Endodermal cell (in vitro differentiated cells): Measurements from ENCODE around the gene ZNF407. TPM values are rescaled to one million over a fixed set of nuclear protein-coding genes. Genes with fewer than 3 reads are reported as not detected.

Experiments used
- DNase-seq: peaks from one replicate; pipeline ENCODE4 v3.0.0-alpha.2; 2017
- H3K27ac ChIP-seq: 2 replicates; pipeline ENCODE4 v1.5.1; 2013; ENCODE audit warnings: mild to moderate bottlenecking, low read depth, low read length, moderate library complexity
- H3K27me3 ChIP-seq: 2 replicates; pipeline ENCODE4 v1.6.1; 2013; ENCODE audit warnings: mild to moderate bottlenecking, low read length, moderate library complexity; ENCODE audit not compliant: insufficient read depth, control insufficient read depth, poor library complexity, severe bottlenecking
- H3K36me3 ChIP-seq: 2 replicates; pipeline ENCODE4 v1.7.0; 2013; ENCODE audit warnings: mild to moderate bottlenecking, low read length, moderate library complexity; ENCODE audit not compliant: control insufficient read depth, insufficient read depth
- H3K4me1 ChIP-seq: one replicate; pipeline ENCODE4 v1.7.0; 2013; ENCODE audit warnings: low read length; ENCODE audit not compliant: control insufficient read depth, insufficient read depth
- H3K4me3 ChIP-seq: 2 replicates; pipeline ENCODE4 v1.5.1; 2013; ENCODE audit warnings: mild to moderate bottlenecking, low read length, moderate library complexity
- H3K9ac ChIP-seq: 2 replicates; pipeline ENCODE4 v1.6.1; 2013; ENCODE audit warnings: mild to moderate bottlenecking, low read length, moderate library complexity; ENCODE audit not compliant: poor library complexity, severe bottlenecking; ENCODE audit errors: extremely low read depth
- H3K9me3 ChIP-seq: 2 replicates; pipeline ENCODE4 v1.6.1; 2013; ENCODE audit warnings: mild to moderate bottlenecking, low read length, moderate library complexity; ENCODE audit not compliant: control insufficient read depth
- H3K27ac Mint-ChIP-seq: 2 replicates; pipeline ENCODE4 v1.8.0; 2020; ENCODE audit warnings: mixed read lengths
- H3K27me3 Mint-ChIP-seq: 2 replicates; pipeline ENCODE4 v1.8.0; 2021; ENCODE audit warnings: mild to moderate bottlenecking, mixed read lengths; ENCODE audit not compliant: insufficient read depth
- H3K36me3 Mint-ChIP-seq: 2 replicates; pipeline ENCODE4 v1.8.0; 2020; ENCODE audit warnings: low read depth, mixed read lengths
- H3K4me1 Mint-ChIP-seq: 2 replicates; pipeline ENCODE4 v1.8.0; 2020; ENCODE audit warnings: mixed read lengths
- H3K4me3 Mint-ChIP-seq: 2 replicates; pipeline ENCODE4 v1.8.0; 2020; ENCODE audit warnings: mild to moderate bottlenecking, moderate library complexity, mixed read lengths
- H3K9me3 Mint-ChIP-seq: 2 replicates; pipeline ENCODE4 v1.8.0; 2020; ENCODE audit warnings: mild to moderate bottlenecking, mixed read lengths
- WGBS, 2 experiments: methylation state at CpG; one replicate each; pipeline versions ENCODE4 v1.1.5 to v1.1.7; 2013; ENCODE audit warnings: missing lambda C conversion rate in 2 of 2, mixed read lengths in 1 of 2; ENCODE audit not compliant: insufficient coverage in 1 of 2, insufficient read length in 1 of 2; 5-methylcytosine and 5-hydroxymethylcytosine counted together
- total RNA-seq, 2 donors: library from RNA; stranded (reverse); fragmentation: NEBNext Ultra II Directional in 1 of 2; extraction: Animal tissue kit (Norgen Biotek cat#: 25700) in 1 of 2; gene quantifications; 2 replicates in 1 of 2; 3 replicates in 1 of 2; pipeline ENCODE4 v1.2.1, GENCODE V29; 2021
- TF ChIP-seq, protein P1 (sequence below): fragments of 200-600 bp; sonication (generic); conservative IDR thresholded peaks from 2 replicates; pipeline ENCODE4 v1.5.0; 2021; ENCODE audit warnings: antibody characterized with exemption, mild to moderate bottlenecking

ZNF407 gene
- total RNA-seq, 2 donors from 2014 or later, result 7.6 to 13.1 TPM

DNA sequence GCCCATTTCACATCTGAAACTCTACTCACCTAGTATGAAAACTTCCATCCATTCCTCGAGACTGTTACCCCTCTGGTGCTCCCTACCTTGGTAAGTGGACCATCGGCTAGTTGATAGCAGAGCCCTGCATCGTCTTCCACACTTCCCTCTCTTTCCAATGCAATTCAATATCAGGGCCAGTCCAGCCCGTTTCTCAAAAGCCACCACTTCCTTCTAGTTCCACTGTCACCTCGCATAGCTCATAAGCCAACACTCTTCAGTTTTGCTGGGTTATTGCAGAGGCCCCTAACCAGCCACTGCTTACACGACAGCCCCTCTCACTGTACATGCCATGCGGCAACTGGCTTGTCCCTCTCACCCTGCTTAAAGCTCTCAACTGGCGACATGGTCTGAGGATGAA is 10.2 kb upstream of the ZNF407 start:
- no peak overlapping the region for H3K4me3 ChIP-seq
- 81 to 87% methylated on average over 8 of the region's 8 CpGs for WGBS, 2 experiments
- H3K27ac ChIP-seq, result no peak overlapping the region
- peaks cover 24% of the 10 kb centered on the region for H3K27me3 ChIP-seq
- H3K36me3 ChIP-seq, result no peaks in the 10 kb centered on the region
- no peak overlapping the region for H3K9ac ChIP-seq
- no peaks in the 10 kb centered on the region for H3K36me3 Mint-ChIP-seq
- DNase-seq, result no peak
- H3K27me3 Mint-ChIP-seq, result peaks cover 48% of the 10 kb centered on the region
- TF ChIP-seq, protein P1, sequence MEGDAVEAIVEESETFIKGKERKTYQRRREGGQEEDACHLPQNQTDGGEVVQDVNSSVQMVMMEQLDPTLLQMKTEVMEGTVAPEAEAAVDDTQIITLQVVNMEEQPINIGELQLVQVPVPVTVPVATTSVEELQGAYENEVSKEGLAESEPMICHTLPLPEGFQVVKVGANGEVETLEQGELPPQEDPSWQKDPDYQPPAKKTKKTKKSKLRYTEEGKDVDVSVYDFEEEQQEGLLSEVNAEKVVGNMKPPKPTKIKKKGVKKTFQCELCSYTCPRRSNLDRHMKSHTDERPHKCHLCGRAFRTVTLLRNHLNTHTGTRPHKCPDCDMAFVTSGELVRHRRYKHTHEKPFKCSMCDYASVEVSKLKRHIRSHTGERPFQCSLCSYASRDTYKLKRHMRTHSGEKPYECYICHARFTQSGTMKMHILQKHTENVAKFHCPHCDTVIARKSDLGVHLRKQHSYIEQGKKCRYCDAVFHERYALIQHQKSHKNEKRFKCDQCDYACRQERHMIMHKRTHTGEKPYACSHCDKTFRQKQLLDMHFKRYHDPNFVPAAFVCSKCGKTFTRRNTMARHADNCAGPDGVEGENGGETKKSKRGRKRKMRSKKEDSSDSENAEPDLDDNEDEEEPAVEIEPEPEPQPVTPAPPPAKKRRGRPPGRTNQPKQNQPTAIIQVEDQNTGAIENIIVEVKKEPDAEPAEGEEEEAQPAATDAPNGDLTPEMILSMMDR, result no peak
- H3K4me1 Mint-ChIP-seq, result no peaks in the 10 kb centered on the region
- H3K9me3 Mint-ChIP-seq, result no peaks in the 10 kb centered on the region
- H3K4me3 Mint-ChIP-seq, result no peak overlapping the region
- H3K4me1 ChIP-seq, result no peaks in the 10 kb centered on the region
- no peaks in the 10 kb centered on the region for H3K9me3 ChIP-seq
- H3K27ac Mint-ChIP-seq, result no peak overlapping the region

DNA sequence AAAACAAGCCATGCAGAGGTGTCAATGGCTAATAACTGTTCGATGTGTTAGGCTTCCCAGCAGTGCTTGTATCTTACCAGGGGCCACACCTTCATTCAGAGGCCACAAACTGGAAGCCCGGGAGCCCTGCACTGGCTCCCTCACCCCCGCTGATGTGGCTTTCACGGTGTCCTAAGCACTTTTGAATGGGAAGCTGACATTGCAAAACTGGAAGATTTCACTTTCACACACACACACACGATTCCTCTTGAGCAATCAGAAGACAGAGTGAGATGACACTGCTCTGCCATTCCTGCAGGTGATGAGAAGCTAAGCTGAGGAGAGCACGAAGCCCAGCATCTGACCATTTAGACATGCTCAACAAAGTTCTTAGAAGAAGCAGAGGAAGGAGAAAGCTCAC is 8.6 kb upstream of the ZNF407 start:
- Mint-ChIP-seq H3K4me3 (no peak overlapping the region), H3K9me3 (no peaks in the 10 kb centered on the region), H3K27ac (no peak overlapping the region), H3K36me3 (peaks cover 8% of the 10 kb centered on the region), H3K27me3 (peaks cover 43% of the 10 kb centered on the region), H3K4me1 (no peaks in the 10 kb centered on the region)
- DNase-seq, result no peak
- WGBS, 2 experiments, result 82 to 83% methylated on average over 2 to 6 of the region's 6 CpGs
- Histone ChIP-seq H3K4me3 (no peak overlapping the region), H3K27me3 (peaks cover 18% of the 10 kb centered on the region), H3K4me1 (no peaks in the 10 kb centered on the region), H3K9ac (no peak overlapping the region), H3K9me3 (no peaks in the 10 kb centered on the region), H3K27ac (no peak overlapping the region), H3K36me3 (no peaks in the 10 kb centered on the region)
- TF ChIP-seq, protein P1, result no peak

DNA sequence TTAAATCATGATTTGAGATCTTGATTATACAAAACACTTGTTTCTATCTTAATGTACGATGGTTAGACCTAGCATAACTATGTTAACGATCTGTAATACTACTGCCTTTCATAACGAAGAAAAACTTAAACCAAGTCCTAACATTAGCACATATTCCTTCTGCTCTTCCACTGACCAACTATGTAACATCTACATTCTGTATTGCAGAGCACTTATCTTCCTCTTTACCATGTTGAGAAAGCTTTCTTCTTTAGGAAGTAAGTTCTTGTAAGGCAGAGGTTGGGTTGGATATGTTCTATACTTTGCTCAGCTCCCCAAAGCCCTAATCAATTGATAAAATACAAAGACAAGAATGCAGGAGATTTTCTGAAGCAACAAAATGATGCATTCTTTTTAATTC is 7.9 kb upstream of the ZNF407 start:
- H3K9me3 ChIP-seq, result no peaks in the 10 kb centered on the region
- Mint-ChIP-seq H3K4me3 (no peak overlapping the region), H3K4me1 (no peaks in the 10 kb centered on the region), H3K27ac (no peak overlapping the region), H3K36me3 (peaks cover 8% of the 10 kb centered on the region), H3K9me3 (no peaks in the 10 kb centered on the region), H3K27me3 (peaks cover 38% of the 10 kb centered on the region)
- no peak for DNase-seq
- H3K36me3 ChIP-seq, result no peaks in the 10 kb centered on the region
- H3K27ac ChIP-seq, result no peak overlapping the region
- peaks cover 11% of the 10 kb centered on the region for H3K27me3 ChIP-seq
- no peaks in the 10 kb centered on the region for H3K4me1 ChIP-seq
- H3K4me3 ChIP-seq, result no peak overlapping the region
- 92 to 97% methylated on average over 3 of the region's 3 CpGs for WGBS, 2 experiments
- TF ChIP-seq, protein P1, result no peak
- H3K9ac ChIP-seq, result no peak overlapping the region
